8988T (cell line): ENCODE results near the gene PRKG1.

Source experiments
- DNase-seq: peaks from one replicate; pipeline ENCODE4 v3.0.0; 2011

Gene PRKG1

GRCh38 chr10:51077074-51077473 lies 2.8 kb downstream of the PRKG1 start:
- DNase-seq = no peak

- DNase-seq = no peak
These were observed 3.2 kb downstream of the PRKG1 start for GRCh38 chr10:51077507-51077906.

GRCh38 chr10:51079331-51079730 lies 5.0 kb downstream of the PRKG1 start:
- no peak for DNase-seq

GRCh38 chr10:51079766-51080165 lies 5.5 kb downstream of the PRKG1 start:
- no peak for DNase-seq

- no peak for DNase-seq
These were observed 6.2 kb downstream of the PRKG1 start for GRCh38 chr10:51080311-51081006.

GRCh38 chr10:51082857-51083256 lies 8.6 kb downstream of the PRKG1 start:
- DNase-seq = no peak

GRCh38 chr10:51083356-51083853 lies 9.1 kb downstream of the PRKG1 start:
- DNase-seq = no peak

GRCh38 chr10:51085204-51085603 lies 10.9 kb downstream of the PRKG1 start:
- no peak for DNase-seq

- DNase-seq = no peak
These were observed 12.4 kb downstream of the PRKG1 start for GRCh38 chr10:51086710-51087109.

- DNase-seq = no peak
These were observed 12.8 kb downstream of the PRKG1 start for GRCh38 chr10:51087114-51087513.

GRCh38 chr10:51090190-51090589 lies 15.9 kb downstream of the PRKG1 start:
- DNase-seq = no peak

- no peak for DNase-seq
These were observed 18.1 kb downstream of the PRKG1 start for GRCh38 chr10:51092402-51092801.

- DNase-seq = no peak
These were observed 21.2 kb downstream of the PRKG1 start for GRCh38 chr10:51095444-51095843.

GRCh38 chr10:51097546-51097945 lies 23.3 kb downstream of the PRKG1 start:
- DNase-seq = no peak

GRCh38 chr10:51100221-51100620 lies 25.9 kb downstream of the PRKG1 start:
- no peak for DNase-seq

GRCh38 chr10:51103554-51104217 lies 29.4 kb downstream of the PRKG1 start:
- no peak for DNase-seq

- no peak for DNase-seq
These were observed 32.1 kb downstream of the PRKG1 start for GRCh38 chr10:51106311-51106945.

GRCh38 chr10:51108406-51108805 lies 34.1 kb downstream of the PRKG1 start:
- DNase-seq = no peak

- no peak for DNase-seq
These were observed 35.7 kb downstream of the PRKG1 start for GRCh38 chr10:51109801-51110533.

- DNase-seq = no peak
These were observed 37.7 kb downstream of the PRKG1 start for GRCh38 chr10:51112013-51112412.

- no peak for DNase-seq
These were observed 38.7 kb downstream of the PRKG1 start for GRCh38 chr10:51113007-51113406.

- DNase-seq = no peak
These were observed 42.9 kb downstream of the PRKG1 start for GRCh38 chr10:51117053-51117660.

GRCh38 chr10:51117794-51118193 lies 43.5 kb downstream of the PRKG1 start:
- no peak for DNase-seq
